Vagina (tissue), 2 donors: ENCODE results near the gene SMARCC2. TPM values are rescaled to one million over a fixed set of nuclear protein-coding genes. Genes with fewer than 3 reads are reported as not detected.
"Not testable (repeated sequence)": the region's sequence is repeated elsewhere in the genome, so short reads cannot be mapped to it uniquely, and the experiment has no call there.

ENCODE experiments used
- DNase-seq, 2 donors: peaks; one replicate each; pipeline ENCODE4 v3.0.0-alpha.2; 2017; ENCODE audit errors: extremely low spot score in 2 of 2
- H3K27ac ChIP-seq: fragments of 200-600 bp; sonication (generic); one replicate; pipeline ENCODE4 v1.5.1; 2019
- H3K27me3 ChIP-seq: fragments of 200-600 bp; sonication (generic); one replicate; pipeline ENCODE4 v1.5.1; 2019
- H3K36me3 ChIP-seq, 2 donors: fragments of 200-600 bp; sonication (generic); one replicate each; pipeline ENCODE4 v1.5.1; 2017 to 2019
- H3K4me1 ChIP-seq: fragments of 200-600 bp; sonication (generic); one replicate; pipeline ENCODE4 v1.5.1; 2019
- H3K4me3 ChIP-seq, 2 donors: fragments of 200-600 bp; sonication (generic); 1 replicate in 1 of 2; 2 replicates in 1 of 2; pipeline ENCODE4 v1.5.1; 2016 to 2019
- H3K9me3 ChIP-seq: fragments of 200-600 bp; sonication (generic); one replicate; pipeline ENCODE4 v1.5.1; 2019
- CTCF ChIP-seq, 3 experiments: fragments of 450-650 bp in 2 of 3; fragments of 200-600 bp in 1 of 3; sonication (generic) in 1 of 3; IDR thresholded peaks; one replicate each; pipeline ENCODE4 v1.5.1; 2017 to 2019; ENCODE audit warnings: antibody characterized with exemption in 3 of 3, mild to moderate bottlenecking in 2 of 3, moderate library complexity in 2 of 3
- POLR2A ChIP-seq, 2 donors: fragments of 450-650 bp; IDR thresholded peaks; one replicate each; pipeline ENCODE4 v1.6.1; 2017; ENCODE audit warnings: antibody characterized with exemption in 2 of 2, mild to moderate bottlenecking in 2 of 2, moderate library complexity in 2 of 2
- POLR2AphosphoS5 ChIP-seq, 2 donors: sonication (generic); formaldehyde crosslinking; IDR thresholded peaks; one replicate each; pipeline ENCODE4 v1.9.0; 2017; ENCODE audit warnings: antibody characterized with exemption in 2 of 2, mild to moderate bottlenecking in 2 of 2, low read depth in 1 of 2; ENCODE audit not compliant: insufficient read depth in 1 of 2
- intact Hi-C: fragments of 100-400 bp; cut with DNase I; formaldehyde crosslinking; loops from one replicate; pipeline ENCODE4 v1.15.1; 2023
- total RNA-seq: library from RNA; depleted of rRNA; stranded (reverse); fragments of >200 nt; gene quantifications from one replicate; pipeline ENCODE4 v1.2.3, GENCODE V29; 2016

SMARCC2 gene
- total RNA-seq, 1 donor from 2014 or later, result 95.3 TPM

GRCh38 chr12:56197921-56198635 lies 8.8 kb upstream of the SMARCC2 start:
- no peak overlapping the region for H3K27ac ChIP-seq
- intact Hi-C loops, result no loop called here
- H3K4me1 ChIP-seq, result no peaks in the 10 kb centered on the region

GRCh38 chr12:56196818-56197550 lies 7.7 kb upstream of the SMARCC2 start:
- H3K4me3 ChIP-seq, H3K27ac ChIP-seq, intact Hi-C loops, H3K27me3 ChIP-seq, H3K36me3 ChIP-seq, DNase-seq, H3K4me1 ChIP-seq, H3K9me3 ChIP-seq: not testable (repeated sequence)

More at GRCh38 chr12:56197921-56198635, 8.8 kb upstream of the SMARCC2 start:
- Histone ChIP-seq H3K36me3 (no peaks in the 10 kb centered on the region), H3K4me3 (no peak overlapping the region), H3K9me3 (no peaks in the 10 kb centered on the region), H3K27me3 (no peaks in the 10 kb centered on the region)
- no peak for TF ChIP-seq CTCF (IDR thresholded peaks at IDR 0.05)
- DNase-seq, result no peak

- TF ChIP-seq POLR2A (IDR thresholded peaks at IDR 0.05) (no peak), POLR2AphosphoS5 (IDR thresholded peaks at IDR 0.05; ENCODE audit: insufficient read depth in 1 of 2, low read depth in 1 of 2) (peak in 1 of 2 donors; percentile 85), CTCF (IDR thresholded peaks at IDR 0.05) (peak; percentile 51 to 82 (median 51))
- Histone ChIP-seq H3K27me3 (no peaks in the 10 kb centered on the region), H3K36me3 (no peaks in the 10 kb centered on the region), H3K9me3 (no peaks in the 10 kb centered on the region), H3K27ac (no peak overlapping the region), H3K4me1 (peaks cover 16% of the 10 kb centered on the region), H3K4me3 (no peak overlapping the region)
- no peak for DNase-seq
- intact Hi-C loops, result loop anchor here (2.0 kb wide), 1 partner anchor 32 kb away; the partner anchor contains the start of gene NABP2
Measured at GRCh38 chr12:56193025-56193578, 3.8 kb upstream of the SMARCC2 start.

- H3K4me3 ChIP-seq, result no peak overlapping the region
- H3K9me3 ChIP-seq, result no peaks in the 10 kb centered on the region
- no peak for DNase-seq
- H3K27me3 ChIP-seq, result no peaks in the 10 kb centered on the region
- H3K36me3 ChIP-seq, result no peaks in the 10 kb centered on the region
- no peak for TF ChIP-seq POLR2A (IDR thresholded peaks at IDR 0.05)
- TF ChIP-seq POLR2AphosphoS5 (IDR thresholded peaks at IDR 0.05; ENCODE audit: insufficient read depth in 1 of 2, low read depth in 1 of 2), result no peak
- TF ChIP-seq CTCF (IDR thresholded peaks at IDR 0.05), result no peak
- H3K4me1 ChIP-seq, result peaks cover 22% of the 10 kb centered on the region
- H3K27ac ChIP-seq, result no peak overlapping the region
- intact Hi-C loops, result loop anchor here (2.0 kb wide), 1 partner anchor 32 kb away; the partner anchor contains the start of gene NABP2
Measured at GRCh38 chr12:56192582-56192981, 3.3 kb upstream of the SMARCC2 start.

DNA sequence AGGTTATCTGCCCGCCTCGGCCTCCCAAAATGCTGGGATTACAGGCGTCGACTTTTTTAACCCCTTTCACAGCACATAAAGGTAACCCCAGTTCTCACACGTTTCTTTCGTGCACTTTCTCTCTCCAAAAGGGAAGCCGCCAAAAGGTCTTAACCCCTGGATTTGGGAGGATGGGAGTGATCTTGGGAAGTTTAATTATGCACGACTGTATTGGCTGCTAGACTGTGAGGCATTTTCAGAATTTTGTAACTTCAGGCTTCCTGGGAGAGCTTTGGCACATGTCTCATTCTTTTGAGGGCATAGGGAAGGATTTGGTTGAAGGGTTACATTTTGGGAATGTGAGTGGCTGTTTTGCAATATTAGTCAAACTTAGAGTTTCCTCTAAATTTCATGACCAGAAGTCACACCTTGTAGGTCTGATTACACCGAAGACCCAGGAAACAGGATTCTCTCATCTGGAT lies 1.4 kb upstream of the SMARCC2 start:
- H3K4me3 ChIP-seq, result peak overlapping the region; percentile 80 to 93
- DNase-seq, result no peak
- no peak for TF ChIP-seq CTCF (IDR thresholded peaks at IDR 0.05)
- no peak for TF ChIP-seq POLR2A (IDR thresholded peaks at IDR 0.05)
- TF ChIP-seq POLR2AphosphoS5 (IDR thresholded peaks at IDR 0.05; ENCODE audit: insufficient read depth in 1 of 2, low read depth in 1 of 2), result no peak
- peaks cover 0 to 4% of the 10 kb centered on the region in 2 donors for H3K36me3 ChIP-seq
- no peaks in the 10 kb centered on the region for H3K27me3 ChIP-seq
- H3K9me3 ChIP-seq, result no peaks in the 10 kb centered on the region
- intact Hi-C loops, result no loop called here
- H3K27ac ChIP-seq, result peak overlapping the region; percentile 94
- peaks cover 28% of the 10 kb centered on the region for H3K4me1 ChIP-seq
